Parathyroid adenoma (tissue), 2 donors: ENCODE measurements around the gene CLSTN2.

Source experiments
- H2AFZ ChIP-seq: fragments of 300-600 bp; sonication (generic); one replicate; pipeline ENCODE4 v1.7.0; 2017; ENCODE audit warnings: antibody characterized with exemption, mild to moderate bottlenecking
- H3K27ac ChIP-seq: fragments of 300-600 bp; sonication (generic); one replicate; pipeline ENCODE4 v1.7.0; 2017
- H3K27me3 ChIP-seq: fragments of 300-600 bp; sonication (generic); one replicate; pipeline ENCODE4 v1.7.0; 2017; ENCODE audit warnings: low read length; ENCODE audit not compliant: control insufficient read depth, insufficient read depth
- H3K36me3 ChIP-seq: fragments of 300-600 bp; sonication (generic); one replicate; pipeline ENCODE4 v1.7.0; 2017; ENCODE audit warnings: low read length; ENCODE audit not compliant: control insufficient read depth, insufficient read depth
- H3K4me1 ChIP-seq: fragments of 300-600 bp; sonication (generic); one replicate; pipeline ENCODE4 v1.7.0; 2017; ENCODE audit warnings: control low read depth
- H3K4me2 ChIP-seq: fragments of 300-600 bp; sonication (generic); one replicate; pipeline ENCODE4 v1.7.0; 2017; ENCODE audit warnings: low read length
- H3K4me3 ChIP-seq: fragments of 300-600 bp; sonication (generic); one replicate; pipeline ENCODE4 v1.7.0; 2017; ENCODE audit warnings: low read depth, low read length
- H3K79me2 ChIP-seq: fragments of 300-600 bp; sonication (generic); one replicate; pipeline ENCODE4 v1.7.0; 2017; ENCODE audit warnings: control low read depth
- H3K9ac ChIP-seq: fragments of 300-600 bp; sonication (generic); one replicate; pipeline ENCODE4 v1.7.0; 2017; ENCODE audit warnings: mild to moderate bottlenecking
- H3K9me3 ChIP-seq: fragments of 300-600 bp; sonication (generic); one replicate; pipeline ENCODE4 v1.7.0; 2017; ENCODE audit warnings: low read length; ENCODE audit not compliant: control insufficient read depth
- TF ChIP-seq, protein P1 (sequence below): fragments of 300-600 bp; sonication (generic); IDR thresholded peaks from one replicate; pipeline ENCODE4 v1.7.0; 2017; ENCODE audit warnings: antibody characterized with exemption, mild to moderate bottlenecking
- donor health status: primary hyperparathyroidism.

The CLSTN2 gene

DNA sequence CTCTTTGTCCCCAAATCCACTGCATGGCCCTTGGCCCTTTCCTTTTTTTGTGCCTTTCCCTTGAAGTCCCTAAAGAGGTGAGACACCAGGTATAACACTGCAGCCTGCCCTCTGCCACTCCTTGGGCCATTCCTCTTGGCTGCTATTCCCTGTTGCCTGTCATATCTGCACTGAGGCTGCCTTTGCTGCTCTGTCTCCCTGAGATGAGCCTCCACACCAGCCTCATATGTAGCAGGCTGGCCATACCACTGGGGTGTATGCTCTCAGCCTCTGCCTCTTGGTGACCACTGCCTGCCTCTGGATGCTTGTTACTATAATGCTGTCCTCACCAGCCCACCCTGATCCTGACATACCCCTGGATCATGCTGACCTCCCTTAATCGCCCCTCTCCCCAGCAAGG lies 252.0 kb downstream of the CLSTN2 start:
- no peak overlapping the region for H2AFZ ChIP-seq
- no peak overlapping the region for H3K27ac ChIP-seq
- H3K79me2 ChIP-seq = no peaks in the 10 kb centered on the region
- TF ChIP-seq, protein P1, sequence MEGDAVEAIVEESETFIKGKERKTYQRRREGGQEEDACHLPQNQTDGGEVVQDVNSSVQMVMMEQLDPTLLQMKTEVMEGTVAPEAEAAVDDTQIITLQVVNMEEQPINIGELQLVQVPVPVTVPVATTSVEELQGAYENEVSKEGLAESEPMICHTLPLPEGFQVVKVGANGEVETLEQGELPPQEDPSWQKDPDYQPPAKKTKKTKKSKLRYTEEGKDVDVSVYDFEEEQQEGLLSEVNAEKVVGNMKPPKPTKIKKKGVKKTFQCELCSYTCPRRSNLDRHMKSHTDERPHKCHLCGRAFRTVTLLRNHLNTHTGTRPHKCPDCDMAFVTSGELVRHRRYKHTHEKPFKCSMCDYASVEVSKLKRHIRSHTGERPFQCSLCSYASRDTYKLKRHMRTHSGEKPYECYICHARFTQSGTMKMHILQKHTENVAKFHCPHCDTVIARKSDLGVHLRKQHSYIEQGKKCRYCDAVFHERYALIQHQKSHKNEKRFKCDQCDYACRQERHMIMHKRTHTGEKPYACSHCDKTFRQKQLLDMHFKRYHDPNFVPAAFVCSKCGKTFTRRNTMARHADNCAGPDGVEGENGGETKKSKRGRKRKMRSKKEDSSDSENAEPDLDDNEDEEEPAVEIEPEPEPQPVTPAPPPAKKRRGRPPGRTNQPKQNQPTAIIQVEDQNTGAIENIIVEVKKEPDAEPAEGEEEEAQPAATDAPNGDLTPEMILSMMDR = no peak
- H3K9me3 ChIP-seq = no peaks in the 10 kb centered on the region
- H3K27me3 ChIP-seq = no peaks in the 10 kb centered on the region
- H3K4me2 ChIP-seq = no peak overlapping the region
- H3K4me1 ChIP-seq = peaks cover 2% of the 10 kb centered on the region
- H3K36me3 ChIP-seq = no peaks in the 10 kb centered on the region
- no peak overlapping the region for H3K4me3 ChIP-seq
- H3K9ac ChIP-seq = no peak overlapping the region

DNA sequence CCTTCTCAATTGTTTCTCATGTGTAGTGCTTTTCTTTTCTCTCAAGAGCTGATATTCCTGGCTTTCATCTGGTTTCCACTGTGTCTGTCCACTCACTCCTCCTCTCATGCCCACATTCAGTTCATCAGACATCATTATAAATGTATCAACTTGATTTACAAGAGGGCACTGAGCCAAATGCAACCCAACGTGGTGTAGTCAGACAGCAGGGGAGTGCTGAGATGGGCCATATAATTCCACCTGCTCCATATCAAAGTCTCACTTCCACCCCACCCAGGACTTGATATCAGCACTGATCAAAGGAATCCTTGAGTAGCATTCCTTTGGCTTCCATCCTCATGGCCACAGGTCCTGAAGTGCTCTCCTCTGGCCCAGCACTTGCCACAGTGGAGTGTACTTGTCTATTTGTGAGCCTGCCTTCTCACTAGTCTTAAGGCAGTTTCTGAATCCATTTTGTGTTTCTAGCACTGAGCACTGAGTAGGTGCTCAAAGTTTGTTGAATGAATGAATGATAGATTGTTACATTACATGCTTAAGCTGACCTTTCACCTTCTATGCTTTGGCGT lies 252.8 kb downstream of the CLSTN2 start:
- Histone ChIP-seq H3K27me3 (no peaks in the 10 kb centered on the region), H3K9ac (no peak overlapping the region), H3K36me3 (no peaks in the 10 kb centered on the region), H3K27ac (no peak overlapping the region), H3K4me3 (no peak overlapping the region), H3K9me3 (no peaks in the 10 kb centered on the region), H3K79me2 (no peaks in the 10 kb centered on the region), H3K4me2 (no peak overlapping the region), H2AFZ (no peak overlapping the region), H3K4me1 (peaks cover 2% of the 10 kb centered on the region)
- TF ChIP-seq, protein P1 = no peak

DNA sequence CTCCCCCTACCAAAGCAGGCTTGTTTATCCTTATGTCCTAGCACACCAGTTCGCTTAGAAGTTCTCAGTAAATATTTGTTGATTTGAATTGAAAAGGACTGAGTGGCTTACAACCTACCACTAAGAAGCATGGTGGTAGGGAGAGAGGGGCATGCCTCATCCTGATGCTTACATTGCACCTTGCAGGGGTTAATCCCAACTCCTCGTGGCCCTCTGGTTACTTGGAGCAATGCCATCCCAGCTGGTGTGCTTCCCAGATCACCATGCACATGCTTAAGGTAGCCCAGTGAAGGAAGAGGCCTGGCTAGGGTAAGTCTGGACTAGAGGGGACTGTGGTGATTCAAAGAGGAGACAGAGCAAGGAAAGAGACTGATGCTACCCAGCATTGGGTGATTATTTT lies 253.3 kb downstream of the CLSTN2 start:
- H3K4me2 ChIP-seq = no peak overlapping the region
- peaks cover 2% of the 10 kb centered on the region for H3K4me1 ChIP-seq
- no peaks in the 10 kb centered on the region for H3K36me3 ChIP-seq
- no peaks in the 10 kb centered on the region for H3K27me3 ChIP-seq
- H2AFZ ChIP-seq = no peak overlapping the region
- no peaks in the 10 kb centered on the region for H3K9me3 ChIP-seq
- no peak overlapping the region for H3K4me3 ChIP-seq
- no peaks in the 10 kb centered on the region for H3K79me2 ChIP-seq
- TF ChIP-seq, protein P1 = no peak
- no peak overlapping the region for H3K27ac ChIP-seq
- no peak overlapping the region for H3K9ac ChIP-seq

DNA sequence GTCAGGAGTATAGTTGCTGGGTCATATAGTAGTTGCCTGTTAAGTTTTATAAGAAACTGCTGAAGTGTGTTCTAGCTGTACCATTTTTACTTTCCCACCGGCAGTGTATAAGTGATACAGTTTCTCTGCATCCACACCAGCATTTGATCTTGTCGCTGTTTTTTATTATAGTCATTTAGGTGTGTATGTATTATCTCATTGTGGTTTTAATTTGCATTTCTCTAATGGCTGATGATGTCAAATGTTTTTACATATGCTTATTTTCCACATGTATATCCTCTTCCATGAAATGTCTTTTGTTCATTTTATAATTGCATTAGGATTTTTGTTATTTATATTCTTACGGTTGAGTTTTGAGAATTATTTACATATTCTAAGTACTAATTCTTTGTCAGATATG lies 254.3 kb downstream of the CLSTN2 start:
- no peaks in the 10 kb centered on the region for H3K79me2 ChIP-seq
- no peak overlapping the region for H2AFZ ChIP-seq
- H3K27ac ChIP-seq = no peak overlapping the region
- peaks cover 2% of the 10 kb centered on the region for H3K4me1 ChIP-seq
- H3K36me3 ChIP-seq = no peaks in the 10 kb centered on the region
- no peak overlapping the region for H3K4me3 ChIP-seq
- no peaks in the 10 kb centered on the region for H3K9me3 ChIP-seq
- TF ChIP-seq, protein P1 = no peak
- no peak overlapping the region for H3K4me2 ChIP-seq
- H3K9ac ChIP-seq = no peak overlapping the region
- H3K27me3 ChIP-seq = no peaks in the 10 kb centered on the region

DNA sequence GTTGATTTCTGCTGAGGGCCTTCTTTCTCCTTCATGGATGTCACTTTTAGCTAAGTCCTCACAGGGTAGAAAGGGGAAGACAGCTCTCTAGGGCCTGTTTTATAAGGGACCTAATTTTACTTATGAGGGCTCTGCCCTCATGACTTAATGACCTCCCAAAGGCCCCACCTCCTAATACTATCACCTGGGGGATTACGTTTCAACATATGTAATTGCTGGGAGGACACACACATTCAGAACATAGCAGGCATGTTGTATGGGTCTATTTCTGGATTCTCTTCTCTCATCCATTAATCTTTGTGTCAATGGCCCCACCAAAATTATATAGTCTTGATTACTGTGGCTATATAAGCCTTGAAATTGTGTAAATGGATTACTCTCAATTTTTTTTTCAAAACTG lies 255.0 kb downstream of the CLSTN2 start:
- Histone ChIP-seq H3K36me3 (no peaks in the 10 kb centered on the region), H3K9ac (no peak overlapping the region), H3K79me2 (no peaks in the 10 kb centered on the region), H2AFZ (no peak overlapping the region), H3K27ac (no peak overlapping the region), H3K4me1 (peaks cover 2% of the 10 kb centered on the region), H3K27me3 (no peaks in the 10 kb centered on the region), H3K4me2 (no peak overlapping the region), H3K4me3 (no peak overlapping the region), H3K9me3 (no peaks in the 10 kb centered on the region)
- TF ChIP-seq, protein P1 = no peak
